ENCODE results near the gene AXIN1. TPM values are rescaled to one million over a fixed set of nuclear protein-coding genes. Genes with fewer than 3 reads are reported as not detected.
"Not testable (repeated sequence)": the region's sequence is repeated elsewhere in the genome, so short reads cannot be mapped to it uniquely, and the experiment has no call there.

Gene AXIN1
- total and polyA plus RNA-seq, 2 donors (not counting 1 experiment from before 2014, with no cell fraction given), result 5.1 to 18.7 TPM

- no peak for DNase-seq (ENCODE audit: low read depth in 2 of 2)
- TF ChIP-seq EZH2 (IDR thresholded peaks at IDR 0.05; ENCODE audit: low read length, missing control alignments), result no peak
- TF ChIP-seq CTCF (conservative IDR thresholded peaks at IDR 0.05 in 1 of 2, IDR thresholded peaks at IDR 0.05 in 1 of 2; ENCODE audit: low read depth in 1 of 2, low read length in 2 of 2), result no peak
- Histone ChIP-seq H3K36me3 (ENCODE audit: control insufficient read depth, insufficient read depth, low read length) (no peaks in the 10 kb centered on the region), H3K27me3 (ENCODE audit: control insufficient read depth, insufficient read depth, low read length) (no peaks in the 10 kb centered on the region), H3K27ac (ENCODE audit: insufficient read depth, low read length) (no peak overlapping the region), H3K4me2 (ENCODE audit: extremely low read depth, insufficient read depth, low read length) (no peak overlapping the region), H4K20me1 (ENCODE audit: control insufficient read depth, extremely low read depth, insufficient read depth, low read length) (no peaks in the 10 kb centered on the region), H3K4me1 (ENCODE audit: control insufficient read depth, extremely low read depth, insufficient read depth, low read length) (no peaks in the 10 kb centered on the region), H3K9me3 (ENCODE audit: control insufficient read depth, insufficient read depth, low read depth, low read length) (no peaks in the 10 kb centered on the region), H3K9ac (ENCODE audit: insufficient read depth, low read length) (no peak overlapping the region), H2AFZ (ENCODE audit: low read length) (no peak overlapping the region), H3K79me2 (ENCODE audit: control insufficient read depth, insufficient read depth, low read length) (no peaks in the 10 kb centered on the region), H3K4me3 (replicated peaks in 1 of 4; ENCODE audit: control extremely low read depth in 1 of 4, insufficient read depth in 1 of 4, low read depth in 3 of 4, low read length in 4 of 4) (no peak overlapping the region)
These were observed 36.8 kb upstream of the AXIN1 start for GRCh38 chr16:389352-389751.

DNA sequence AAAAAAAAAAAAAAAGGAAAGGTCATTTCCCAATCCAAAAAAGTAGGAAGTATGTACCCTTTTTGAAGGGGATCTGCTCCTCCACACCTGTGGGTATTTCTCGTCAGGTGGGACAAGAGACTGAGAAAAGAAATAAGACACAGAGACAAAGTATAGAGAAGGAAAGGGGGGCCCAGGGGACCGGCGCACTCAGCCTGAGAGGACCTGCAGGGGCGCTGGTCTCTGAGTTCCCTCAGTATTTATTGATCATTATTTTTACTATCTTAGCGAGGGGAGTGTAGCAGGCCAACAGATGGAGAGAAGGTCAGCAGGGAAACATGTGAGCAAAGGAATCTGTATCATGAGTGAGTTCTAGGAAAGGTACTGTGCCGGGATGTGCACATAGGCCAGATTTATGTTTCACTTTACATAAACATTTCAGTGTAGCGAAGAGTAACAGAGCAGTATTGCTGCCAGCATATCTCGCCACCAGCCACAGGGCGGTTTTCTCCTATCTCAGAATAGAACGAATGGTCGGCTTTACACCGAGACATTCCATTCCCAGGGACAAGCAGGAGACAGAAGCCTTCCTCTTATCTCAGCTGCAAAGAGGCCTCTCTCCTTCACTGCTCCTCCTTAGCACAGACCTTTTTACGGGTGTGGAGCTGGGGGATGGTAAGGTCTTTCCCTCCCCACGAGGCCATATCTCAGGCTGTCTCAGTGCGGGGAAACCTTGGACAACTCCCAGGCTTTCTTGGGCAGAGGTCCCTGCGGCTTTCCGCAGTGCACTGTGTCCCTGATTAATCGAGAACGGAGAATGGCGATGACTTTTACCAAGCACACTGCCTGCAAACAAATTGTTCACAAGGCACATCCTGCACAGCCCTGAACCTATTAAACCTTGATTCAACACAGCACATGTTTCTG lies 35.5 kb upstream of the AXIN1 start:
- Histone ChIP-seq H2AFZ (ENCODE audit: low read length) (peak overlapping the region; percentile 38), H3K4me2 (ENCODE audit: extremely low read depth, insufficient read depth, low read length) (peak overlapping the region; percentile 69), H3K4me3 (replicated peaks in 1 of 4; ENCODE audit: control extremely low read depth in 1 of 4, insufficient read depth in 1 of 4, low read depth in 3 of 4, low read length in 4 of 4) (peak overlapping the region in 2 of 4 experiments; percentile 14 to 36)
- not testable (repeated sequence) for H3K27ac ChIP-seq (ENCODE audit: insufficient read depth, low read length); H3K9me3 ChIP-seq (ENCODE audit: control insufficient read depth, insufficient read depth, low read depth, low read length); H4K20me1 ChIP-seq (ENCODE audit: control insufficient read depth, extremely low read depth, insufficient read depth, low read length); H3K9ac ChIP-seq (ENCODE audit: insufficient read depth, low read length); H3K27me3 ChIP-seq (ENCODE audit: control insufficient read depth, insufficient read depth, low read length); H3K79me2 ChIP-seq (ENCODE audit: control insufficient read depth, insufficient read depth, low read length); H3K36me3 ChIP-seq (ENCODE audit: control insufficient read depth, insufficient read depth, low read length); H3K4me1 ChIP-seq (ENCODE audit: control insufficient read depth, extremely low read depth, insufficient read depth, low read length)
- TF ChIP-seq CTCF (conservative IDR thresholded peaks at IDR 0.05 in 1 of 2, IDR thresholded peaks at IDR 0.05 in 1 of 2; ENCODE audit: low read depth in 1 of 2, low read length in 2 of 2), result peak in 1 of 2 donors; percentile 29
- DNase-seq (ENCODE audit: low read depth in 2 of 2), result peak; percentile 58 to 70

DNA sequence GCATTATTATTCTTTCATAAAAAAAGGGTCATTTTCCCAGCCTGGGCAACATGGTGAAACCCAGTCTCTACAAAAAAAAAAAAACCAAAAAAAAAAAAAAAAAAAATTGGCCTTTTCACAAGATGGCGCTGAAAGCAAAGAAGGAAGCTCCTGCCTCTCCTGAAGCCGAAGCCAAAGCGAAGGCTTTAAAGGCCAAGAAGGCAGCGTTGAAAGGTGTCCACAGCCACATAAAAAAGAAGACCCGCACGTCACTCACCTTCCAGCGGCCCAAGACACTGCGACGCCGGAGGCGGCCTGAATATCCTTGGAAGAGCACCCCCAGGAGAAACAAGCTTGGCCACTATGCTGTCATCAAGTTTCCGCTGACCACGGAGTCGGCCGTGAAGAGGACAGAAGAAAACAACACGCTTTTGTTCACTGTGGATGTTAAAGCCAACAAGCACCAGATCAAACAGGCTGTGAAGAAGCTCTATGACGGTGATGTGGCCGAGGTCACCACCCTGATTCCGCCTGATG lies 34.2 kb upstream of the AXIN1 start:
- no peaks in the 10 kb centered on the region for H3K79me2 ChIP-seq (ENCODE audit: control insufficient read depth, insufficient read depth, low read length)
- H2AFZ ChIP-seq (ENCODE audit: low read length), result no peak overlapping the region
- no peaks in the 10 kb centered on the region for H4K20me1 ChIP-seq (ENCODE audit: control insufficient read depth, extremely low read depth, insufficient read depth, low read length)
- H3K4me3 ChIP-seq (replicated peaks in 1 of 4; ENCODE audit: control extremely low read depth in 1 of 4, insufficient read depth in 1 of 4, low read depth in 3 of 4, low read length in 4 of 4), result no peak overlapping the region
- no peak overlapping the region for H3K4me2 ChIP-seq (ENCODE audit: extremely low read depth, insufficient read depth, low read length)
- TF ChIP-seq CTCF (conservative IDR thresholded peaks at IDR 0.05 in 1 of 2, IDR thresholded peaks at IDR 0.05 in 1 of 2; ENCODE audit: low read depth in 1 of 2, low read length in 2 of 2), result no peak
- no peak for TF ChIP-seq EZH2 (IDR thresholded peaks at IDR 0.05; ENCODE audit: low read length, missing control alignments)
- no peaks in the 10 kb centered on the region for H3K36me3 ChIP-seq (ENCODE audit: control insufficient read depth, insufficient read depth, low read length)
- no peak overlapping the region for H3K27ac ChIP-seq (ENCODE audit: insufficient read depth, low read length)
- no peaks in the 10 kb centered on the region for H3K4me1 ChIP-seq (ENCODE audit: control insufficient read depth, extremely low read depth, insufficient read depth, low read length)
- no peak overlapping the region for H3K9ac ChIP-seq (ENCODE audit: insufficient read depth, low read length)
- no peaks in the 10 kb centered on the region for H3K9me3 ChIP-seq (ENCODE audit: control insufficient read depth, insufficient read depth, low read depth, low read length)
- DNase-seq (ENCODE audit: low read depth in 2 of 2), result peak in 1 of 2 donors; percentile 25
- no peaks in the 10 kb centered on the region for H3K27me3 ChIP-seq (ENCODE audit: control insufficient read depth, insufficient read depth, low read length)
